GM21381 (cell line): ENCODE measurements around the gene HSD11B1.

Experiments
- ATAC-seq: cut with Tn5 transposase; IDR thresholded peaks from one replicate; pipeline ENCODE4 v1.9.1; 2021; ENCODE audit warnings: mild to moderate bottlenecking, moderate library complexity; ENCODE audit not compliant: unreplicated experiment

Gene HSD11B1

DNA sequence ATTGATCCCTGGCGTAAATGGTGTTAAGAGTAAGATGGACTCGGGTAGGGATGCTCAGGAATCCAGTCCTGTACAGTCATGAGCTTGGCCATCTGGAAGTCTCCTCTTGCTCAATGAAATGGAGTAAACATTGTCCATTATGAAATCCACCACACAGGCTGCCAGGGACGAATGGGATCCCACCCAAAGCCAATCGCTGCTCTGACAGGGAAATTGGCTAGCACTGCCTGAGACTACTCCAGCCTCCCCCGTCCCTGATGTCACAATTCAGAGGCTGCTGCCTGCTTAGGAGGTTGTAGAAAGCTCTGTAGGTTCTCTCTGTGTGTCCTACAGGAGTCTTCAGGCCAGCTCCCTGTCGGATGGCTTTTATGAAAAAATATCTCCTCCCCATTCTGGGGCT, at the start of gene HSD11B1:
TSS of gene HSD11B1 (plus strand) at position 263 of the 400 bp plus-strand sequence. CDS start at position 360, 97 bp downstream.
- no peak for ATAC-seq

DNA sequence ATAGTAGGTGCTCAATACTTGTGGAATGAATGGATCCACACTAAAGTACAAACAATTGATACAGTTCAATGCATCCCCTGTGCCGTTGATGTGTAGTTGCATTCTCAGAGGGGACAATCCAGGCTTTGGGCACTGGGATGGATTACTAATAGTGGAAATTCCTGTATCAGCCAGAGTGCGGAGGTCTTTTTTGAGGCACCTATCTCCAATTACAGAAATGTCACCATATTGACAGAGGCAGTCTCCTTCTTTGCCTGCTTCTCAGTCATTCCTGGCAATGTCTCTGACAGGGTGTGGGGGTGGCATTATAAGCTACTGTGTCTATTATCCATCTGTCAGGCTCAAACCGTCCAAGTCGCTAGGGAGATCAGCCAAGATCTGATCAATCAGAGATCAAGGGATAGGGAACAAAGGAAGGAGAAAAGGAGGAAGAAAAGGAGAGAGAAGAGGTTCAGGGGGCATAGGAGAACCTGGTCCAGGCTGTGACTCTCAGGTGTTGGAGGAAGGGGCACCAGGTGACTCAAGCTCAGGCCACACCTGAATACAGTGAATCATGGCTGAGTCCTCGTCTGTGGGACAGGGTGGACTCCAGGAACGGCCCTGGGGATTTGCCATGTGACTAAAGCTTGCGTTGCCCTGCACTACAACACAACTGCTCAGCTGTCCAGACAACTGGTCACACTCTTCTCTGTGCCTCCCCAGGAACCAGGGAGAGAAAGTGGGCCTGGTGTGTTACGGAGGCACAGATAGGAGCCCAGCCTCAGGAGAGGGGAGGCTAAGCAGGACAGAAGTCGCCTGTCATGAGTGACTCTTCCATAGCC, 49.0 kb upstream of the HSD11B1 start:
- no peak for ATAC-seq

DNA sequence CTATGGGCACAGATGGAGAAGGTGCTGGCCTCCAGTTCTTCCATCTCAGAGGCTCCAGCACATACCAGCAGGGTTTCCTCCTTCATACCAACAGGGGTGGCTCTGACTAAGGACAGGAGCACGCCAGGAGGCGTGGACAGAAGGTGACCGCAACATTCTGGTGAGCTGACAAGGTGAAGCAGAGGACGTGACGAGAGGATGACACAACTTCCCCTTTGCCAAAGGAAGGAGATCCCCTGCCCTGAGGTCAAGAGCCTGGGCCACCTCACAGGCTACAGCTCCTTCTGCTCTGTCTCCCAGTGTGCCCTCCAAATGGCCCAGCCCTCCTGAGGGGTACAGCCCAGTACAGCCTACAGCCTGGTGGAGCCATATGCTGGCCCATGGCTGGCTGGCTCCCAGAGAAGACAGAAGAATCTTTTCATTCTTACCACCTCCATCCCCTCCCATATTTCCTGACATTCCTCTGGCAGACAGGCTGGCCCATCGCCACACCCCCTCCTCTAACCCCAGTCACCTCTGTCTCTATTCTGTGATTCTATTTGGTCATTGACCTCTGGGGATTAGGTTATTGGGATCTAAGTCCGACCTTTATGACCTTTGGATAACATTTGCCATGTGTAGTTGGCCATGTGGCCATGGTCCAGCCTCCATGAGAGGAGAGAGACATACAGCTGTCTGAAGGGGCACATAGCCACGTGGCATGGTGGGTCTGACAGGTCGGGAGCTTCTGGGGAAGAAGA, 47.3 kb upstream of the HSD11B1 start:
- ATAC-seq = no peak

DNA sequence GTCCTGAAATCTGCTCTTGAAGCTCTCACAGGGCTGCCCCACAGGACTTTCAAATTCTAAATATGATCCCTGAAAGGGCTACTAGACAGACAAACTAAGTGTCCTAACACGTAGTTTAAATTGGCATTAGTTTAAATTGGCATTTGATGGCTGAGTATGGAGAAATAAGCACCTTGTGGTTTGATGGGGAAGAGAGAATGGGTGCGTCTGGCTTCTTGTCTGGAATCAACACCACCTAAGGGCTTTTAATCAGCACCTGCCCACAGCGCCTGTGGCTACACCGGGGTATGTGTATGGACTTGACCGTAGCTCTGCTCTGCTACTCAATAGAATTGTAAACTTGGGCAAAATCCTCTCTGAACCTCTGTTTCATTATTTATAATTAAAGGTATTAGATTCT, 46.7 kb upstream of the HSD11B1 start:
- ATAC-seq = no peak

DNA sequence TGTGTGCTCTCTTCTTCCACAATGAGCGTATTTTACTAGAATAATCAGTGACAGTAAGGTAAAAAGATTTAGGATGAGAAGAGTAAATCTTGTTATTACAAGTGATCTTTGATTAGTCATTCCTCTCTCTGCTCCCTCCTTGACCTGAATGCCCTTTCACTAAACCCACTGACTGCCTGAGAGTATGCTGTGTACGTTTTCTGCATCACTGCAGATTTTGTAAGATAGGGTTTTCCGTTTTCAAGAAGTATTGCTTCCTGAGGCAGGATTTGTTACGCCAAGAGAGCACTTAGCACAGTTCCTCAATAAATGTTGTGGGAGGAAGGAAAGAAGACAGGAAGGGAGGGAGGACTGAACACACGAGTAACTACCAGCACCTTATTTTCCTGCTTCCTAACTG, 44.7 kb upstream of the HSD11B1 start:
- ATAC-seq = peak; percentile 68

DNA sequence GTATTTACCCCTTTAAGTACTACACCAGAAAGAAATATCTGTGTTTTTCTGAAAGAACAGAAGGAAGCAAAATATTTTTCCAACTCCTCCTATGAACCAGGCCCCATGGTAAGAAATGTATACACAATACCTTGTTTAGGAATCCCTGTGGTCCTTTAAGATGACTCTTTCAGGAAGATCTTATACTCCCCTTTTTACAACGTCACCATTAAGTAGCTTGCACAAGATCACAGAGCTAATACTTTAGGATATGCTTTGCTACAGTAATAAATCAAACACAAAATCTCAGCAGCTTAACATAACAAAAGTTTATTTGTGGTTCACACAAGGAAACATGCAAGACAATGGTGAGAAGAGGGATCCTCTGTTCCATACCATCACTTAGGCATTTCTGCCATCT, 43.6 kb upstream of the HSD11B1 start:
- no peak for ATAC-seq

DNA sequence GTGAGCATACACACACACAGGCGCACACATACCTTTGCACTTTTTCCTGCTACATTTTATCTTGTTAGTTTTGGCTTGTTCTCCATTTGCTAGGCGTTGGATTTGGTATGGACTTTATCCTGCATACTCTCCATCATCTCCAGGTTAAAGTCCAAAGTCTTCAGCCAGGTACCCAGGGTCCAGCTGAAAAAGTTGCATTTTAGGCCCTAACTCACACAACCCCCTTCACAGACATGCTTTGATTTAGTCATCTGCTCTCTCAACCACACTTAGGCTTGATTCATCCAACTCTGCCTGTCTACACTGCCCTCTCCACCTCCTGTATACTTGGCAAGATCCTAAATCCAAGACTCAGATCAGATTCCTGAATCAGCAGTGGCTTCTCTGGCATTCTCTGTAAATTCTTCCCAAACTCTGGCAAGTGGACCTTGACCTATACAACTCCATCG, 41.7 kb upstream of the HSD11B1 start:
- no peak for ATAC-seq

DNA sequence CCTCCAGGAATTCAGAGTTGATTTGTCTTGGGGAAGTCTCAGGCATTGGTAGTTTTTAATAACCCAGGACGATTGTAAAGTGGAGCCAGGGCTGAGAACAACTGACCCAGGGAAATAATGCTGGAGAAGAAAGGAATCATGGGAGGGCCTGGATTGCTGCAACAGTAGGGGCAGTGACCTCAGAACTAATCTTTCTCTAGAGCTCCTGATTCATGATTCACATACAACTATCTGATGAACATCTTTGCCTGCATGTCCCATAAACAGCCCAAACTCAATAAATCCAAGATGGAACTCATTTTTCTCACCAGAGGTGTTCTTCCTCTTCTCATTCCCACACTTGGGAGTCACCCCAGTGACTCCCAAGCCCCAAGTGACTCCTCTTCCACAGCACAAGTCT, 37.5 kb upstream of the HSD11B1 start:
- ATAC-seq = no peak

DNA sequence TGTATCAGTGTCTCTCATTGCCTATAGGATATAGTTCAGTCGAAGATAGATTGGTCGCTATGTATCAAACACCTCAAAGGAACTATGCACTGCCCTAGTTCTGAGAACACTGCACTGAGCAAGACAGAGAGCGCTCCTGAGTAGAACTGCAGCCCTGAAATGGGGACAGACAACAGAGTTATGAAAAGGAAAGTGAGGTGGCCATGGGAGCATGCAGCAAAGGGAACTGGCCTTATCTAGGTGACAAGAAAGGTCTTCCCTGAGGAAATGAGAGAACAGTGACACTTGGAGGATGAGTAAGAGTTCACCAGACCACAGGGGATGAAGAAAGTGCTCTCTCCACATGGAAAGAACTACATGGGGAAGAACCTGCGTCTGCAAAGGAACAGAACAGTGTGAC, 36.9 kb upstream of the HSD11B1 start:
- ATAC-seq = no peak

DNA sequence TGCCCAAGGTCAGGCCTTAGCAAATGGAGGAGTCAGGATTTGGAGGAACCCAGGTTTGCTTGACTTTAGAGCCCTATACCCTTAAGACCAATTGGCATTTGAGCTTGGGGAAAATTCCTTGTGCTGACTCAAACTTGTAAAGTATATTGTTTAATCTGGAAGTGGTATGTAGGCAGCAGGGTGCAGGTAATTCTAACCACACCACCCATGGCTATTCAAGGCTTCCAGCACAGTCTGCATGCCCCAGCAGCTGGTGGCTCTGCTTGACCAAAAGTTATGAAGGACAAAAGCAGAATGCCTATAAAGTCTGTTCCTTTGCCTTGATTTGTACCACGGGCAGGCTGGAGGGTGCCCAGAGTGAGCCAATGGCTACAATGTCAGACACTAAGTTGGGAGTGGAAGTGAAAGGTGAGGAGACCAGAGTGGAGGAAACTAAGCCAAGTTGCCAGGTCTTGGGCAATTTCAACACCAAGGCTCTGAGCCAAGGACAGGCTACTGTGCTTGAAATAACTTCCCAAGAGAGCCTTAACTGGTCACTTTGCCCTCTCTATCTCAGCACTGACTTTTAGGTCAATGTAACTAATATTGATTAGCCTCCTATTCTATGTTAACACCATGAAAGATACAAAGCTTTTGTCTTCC, 34.1 kb upstream of the HSD11B1 start:
- ATAC-seq = no peak

DNA sequence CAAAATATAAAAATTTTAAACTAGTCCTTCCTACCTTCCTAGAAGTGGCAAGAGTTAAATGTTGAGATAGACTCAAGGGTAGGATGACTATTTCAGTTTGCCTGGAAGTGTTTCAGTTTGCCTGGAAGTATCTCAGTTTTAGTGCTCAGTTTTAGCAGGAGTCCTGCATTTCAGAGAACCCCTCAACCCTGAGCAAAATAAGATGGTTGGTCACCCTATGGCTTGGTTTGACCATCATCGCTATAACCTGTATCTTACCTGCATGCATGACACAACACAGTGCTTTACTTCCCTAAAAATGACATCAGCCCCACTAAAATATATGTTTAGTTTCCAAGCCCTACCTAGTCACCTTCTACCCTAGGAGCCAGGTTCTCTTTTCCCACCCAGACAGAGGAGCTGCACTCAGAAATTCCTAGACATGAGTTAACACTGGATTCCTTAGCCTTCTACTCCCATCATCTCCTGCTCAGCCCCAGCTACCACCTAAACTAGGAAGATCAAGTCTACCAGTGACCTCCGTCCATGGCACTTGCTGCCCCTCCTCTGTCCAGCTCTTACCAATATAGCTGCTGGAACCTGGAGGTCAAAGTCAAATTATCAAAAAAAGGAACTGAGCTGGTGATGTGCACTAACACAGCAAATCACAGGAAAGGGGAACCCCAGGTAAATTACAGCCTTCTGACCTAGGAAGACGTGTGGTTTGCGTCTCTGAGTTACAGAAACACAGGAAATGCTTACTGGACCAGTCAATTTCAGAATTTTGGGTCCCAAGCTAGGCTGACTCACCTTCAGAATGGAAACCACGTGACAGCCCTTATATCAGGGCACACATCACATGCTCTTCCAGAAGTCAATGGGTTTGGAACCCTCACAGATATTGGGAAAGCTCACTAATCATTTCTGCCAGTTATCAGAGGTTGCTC, 31.7 kb upstream of the HSD11B1 start:
- peak; percentile 90 for ATAC-seq

DNA sequence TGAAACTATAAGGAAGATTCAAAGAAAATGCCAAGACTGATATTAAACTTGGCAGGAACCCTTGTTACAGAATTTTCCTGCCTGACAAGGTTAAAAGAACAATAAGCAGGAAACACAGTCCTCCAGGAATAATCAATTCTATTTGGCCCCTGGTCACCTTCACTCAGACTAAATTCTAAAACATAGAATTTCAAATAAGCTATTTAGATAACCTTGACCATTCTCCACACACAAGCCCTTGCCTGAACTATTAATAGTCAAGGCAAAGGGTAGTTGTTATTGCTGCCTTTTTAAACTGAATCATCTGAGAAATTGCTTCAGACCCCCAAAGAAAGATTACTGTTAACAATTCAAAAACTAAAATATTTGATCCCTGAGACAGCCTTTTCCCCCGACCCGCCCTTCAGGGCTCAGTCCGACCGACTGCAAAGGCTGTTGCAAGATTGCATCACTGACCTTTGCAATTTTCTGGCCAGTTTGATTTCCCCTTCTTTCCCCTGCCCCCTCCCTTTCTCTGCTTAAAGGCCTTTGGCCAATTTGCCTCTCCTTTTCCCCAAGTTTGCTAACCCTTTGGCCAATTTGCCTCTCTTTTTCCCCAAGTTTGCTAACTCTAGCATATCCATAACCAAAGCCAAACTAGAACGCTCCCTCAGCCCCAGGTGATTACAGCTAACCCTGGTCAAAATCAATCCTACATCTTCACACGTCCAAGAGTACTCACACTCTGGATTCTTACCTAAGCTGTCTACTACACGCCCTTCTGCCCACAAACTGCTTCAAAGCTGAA, 30.8 kb upstream of the HSD11B1 start:
- no peak for ATAC-seq

DNA sequence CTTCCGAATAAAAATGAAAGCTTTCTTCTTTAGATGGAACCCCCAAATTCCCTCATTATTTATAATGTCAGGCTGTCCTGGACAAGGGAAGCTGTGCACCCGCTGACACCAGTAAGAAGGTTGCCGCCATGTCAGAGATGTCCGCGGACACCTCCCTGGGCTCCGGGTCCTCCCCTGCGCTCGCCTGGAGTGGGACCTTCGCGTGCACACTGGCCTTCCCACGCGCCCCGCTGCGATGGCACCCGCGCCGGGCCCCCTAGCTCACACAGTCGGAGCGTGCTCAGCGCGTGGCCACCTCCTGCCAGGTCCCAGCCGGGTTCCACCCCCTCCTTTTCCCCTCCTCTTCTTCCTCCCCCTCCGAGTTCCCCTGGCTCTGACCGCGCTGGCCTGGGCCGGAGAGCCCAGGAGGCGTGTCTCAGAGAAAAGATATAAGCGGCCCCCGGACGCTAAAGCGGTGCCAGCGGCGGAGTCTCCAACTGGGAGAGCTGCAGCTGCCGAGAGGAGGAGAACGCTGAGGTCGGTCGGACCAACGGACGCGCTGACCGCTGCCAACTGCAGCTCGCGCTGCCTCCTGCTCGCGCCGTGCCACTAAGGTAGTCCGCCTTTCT, 29.6 kb upstream of the HSD11B1 start, which contains the start of gene G0S2:
TSS of gene G0S2 (plus strand) at position 456 of the 608 bp plus-strand sequence. CDS start 273 bp downstream, outside the sequence.
- no peak for ATAC-seq

DNA sequence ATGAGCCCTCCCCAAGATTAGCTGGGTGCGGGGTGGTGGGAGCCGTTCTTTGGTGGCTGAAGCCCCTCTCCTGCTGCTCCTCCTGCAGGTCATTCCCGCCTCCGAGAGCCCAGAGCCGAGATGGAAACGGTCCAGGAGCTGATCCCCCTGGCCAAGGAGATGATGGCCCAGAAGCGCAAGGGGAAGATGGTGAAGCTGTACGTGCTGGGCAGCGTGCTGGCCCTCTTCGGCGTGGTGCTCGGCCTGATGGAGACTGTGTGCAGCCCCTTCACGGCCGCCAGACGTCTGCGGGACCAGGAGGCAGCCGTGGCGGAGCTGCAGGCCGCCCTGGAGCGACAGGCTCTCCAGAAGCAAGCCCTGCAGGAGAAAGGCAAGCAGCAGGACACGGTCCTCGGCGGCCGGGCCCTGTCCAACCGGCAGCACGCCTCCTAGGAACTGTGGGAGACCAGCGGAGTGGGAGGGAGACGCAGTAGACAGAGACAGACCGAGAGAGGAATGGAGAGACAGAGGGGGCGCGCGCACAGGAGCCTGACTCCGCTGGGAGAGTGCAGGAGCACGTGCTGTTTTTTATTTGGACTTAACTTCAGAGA, 29.0 kb upstream of the HSD11B1 start:
- ATAC-seq = no peak

DNA sequence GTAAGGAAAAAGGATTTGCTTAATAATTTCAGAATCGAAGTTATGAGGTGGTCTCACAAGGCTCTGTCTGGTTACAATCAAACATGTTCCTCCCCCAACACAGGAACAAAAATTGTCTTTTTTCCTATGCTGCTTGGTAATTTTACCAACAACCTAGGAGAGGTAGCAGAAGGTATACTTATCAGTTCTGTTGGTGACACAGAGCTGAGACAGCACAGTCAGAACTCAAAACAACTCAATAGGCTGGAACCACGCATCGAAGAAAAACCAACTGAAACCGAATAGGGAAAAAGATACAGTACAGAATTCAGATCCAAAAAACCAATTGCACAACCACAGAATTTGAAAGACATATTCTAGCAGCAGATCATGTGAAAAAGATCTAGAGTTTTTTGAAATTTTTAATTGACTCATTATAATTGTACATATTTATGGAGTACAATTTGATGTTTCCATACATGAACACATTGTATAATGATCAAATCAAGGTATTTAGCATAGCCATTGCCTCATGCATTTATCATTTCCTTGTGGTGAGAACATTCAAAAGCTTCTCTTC, 25.6 kb upstream of the HSD11B1 start:
- ATAC-seq = no peak

DNA sequence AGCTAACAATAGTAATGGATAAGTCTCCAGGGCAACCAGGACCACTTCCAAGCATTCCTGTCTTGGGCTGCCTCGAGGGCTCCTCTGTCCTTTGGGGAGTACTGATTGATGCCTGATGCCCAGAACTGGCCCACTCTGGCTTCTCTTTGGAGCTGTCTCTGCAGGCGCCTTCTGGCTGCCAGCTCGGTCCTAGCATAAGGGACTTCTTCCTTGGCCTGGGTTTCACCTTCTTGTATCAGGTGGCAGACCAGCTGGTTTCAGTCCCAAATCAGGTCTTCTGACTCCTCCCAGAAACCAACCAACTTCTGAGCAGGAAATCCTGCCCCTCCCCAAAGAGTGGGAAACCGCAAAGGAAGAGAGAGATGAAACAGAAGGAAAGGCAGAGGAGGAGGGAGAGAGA, 18.8 kb upstream of the HSD11B1 start:
- ATAC-seq = peak; percentile 85

DNA sequence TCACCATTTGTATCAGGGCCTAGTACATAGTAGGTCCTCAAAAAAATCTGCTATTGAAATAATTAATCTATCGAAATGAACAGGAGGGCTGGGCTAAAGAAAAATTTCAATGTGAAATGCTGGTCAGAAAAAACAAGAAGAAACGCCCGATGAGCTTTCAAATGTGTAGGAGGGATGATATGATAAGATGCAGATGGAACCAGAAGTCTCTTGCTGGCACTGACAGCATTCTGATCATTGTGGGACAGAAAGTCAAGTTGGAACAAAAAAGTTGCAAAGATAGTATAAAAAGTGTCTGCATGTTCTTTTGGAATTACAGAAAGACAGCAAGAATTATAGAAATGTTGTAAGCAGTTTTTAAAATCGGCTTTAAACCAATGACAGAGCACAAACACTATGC, 18.3 kb upstream of the HSD11B1 start:
- ATAC-seq = no peak

DNA sequence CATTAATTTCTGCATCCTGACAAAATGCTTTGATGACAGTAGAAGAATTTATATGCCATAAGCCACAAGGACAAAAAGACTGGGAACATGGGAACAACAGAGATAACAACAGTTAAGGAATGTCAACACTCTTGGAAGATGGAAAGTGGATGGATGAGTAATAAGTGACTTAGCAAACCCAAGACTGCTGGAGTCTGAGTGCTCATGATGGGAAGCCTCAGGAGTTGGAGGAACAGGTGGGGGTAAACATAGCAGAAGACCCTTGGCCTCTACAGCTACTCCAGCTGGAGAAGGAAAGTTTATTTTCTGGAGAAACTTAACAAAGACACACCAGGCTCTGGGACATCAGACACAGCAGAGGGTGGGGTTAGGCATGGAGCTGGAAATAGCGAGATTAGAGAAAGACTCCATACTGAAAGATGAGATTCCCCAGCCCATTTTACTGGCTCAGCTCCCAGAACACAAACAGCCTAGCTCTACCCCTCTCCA, 15.9 kb upstream of the HSD11B1 start:
- no peak for ATAC-seq
